Cardiac fibroblast (primary cell): ENCODE results near the gene PYGM.

Experiments used
- DNase-seq, 2 donors: peaks; one replicate each; pipeline versions ENCODE4 v3.0.0 to v3.0.0-alpha.2; 2010; ENCODE audit warnings: low read depth in 2 of 2
- H3K4me3 ChIP-seq, 2 donors: replicated peaks in 1 of 2; 1 replicate in 1 of 2; 2 replicates in 1 of 2; pipeline ENCODE4 v1.5.1; 2011; ENCODE audit warnings: low read depth in 2 of 2, low read length in 2 of 2, mild to moderate bottlenecking in 2 of 2, moderate library complexity in 1 of 2
- CTCF ChIP-seq: IDR thresholded peaks from one replicate; pipeline ENCODE4 v1.5.1; 2011; ENCODE audit warnings: low read depth, mild to moderate bottlenecking, low read length, inconsistent platforms

Gene PYGM

DNA sequence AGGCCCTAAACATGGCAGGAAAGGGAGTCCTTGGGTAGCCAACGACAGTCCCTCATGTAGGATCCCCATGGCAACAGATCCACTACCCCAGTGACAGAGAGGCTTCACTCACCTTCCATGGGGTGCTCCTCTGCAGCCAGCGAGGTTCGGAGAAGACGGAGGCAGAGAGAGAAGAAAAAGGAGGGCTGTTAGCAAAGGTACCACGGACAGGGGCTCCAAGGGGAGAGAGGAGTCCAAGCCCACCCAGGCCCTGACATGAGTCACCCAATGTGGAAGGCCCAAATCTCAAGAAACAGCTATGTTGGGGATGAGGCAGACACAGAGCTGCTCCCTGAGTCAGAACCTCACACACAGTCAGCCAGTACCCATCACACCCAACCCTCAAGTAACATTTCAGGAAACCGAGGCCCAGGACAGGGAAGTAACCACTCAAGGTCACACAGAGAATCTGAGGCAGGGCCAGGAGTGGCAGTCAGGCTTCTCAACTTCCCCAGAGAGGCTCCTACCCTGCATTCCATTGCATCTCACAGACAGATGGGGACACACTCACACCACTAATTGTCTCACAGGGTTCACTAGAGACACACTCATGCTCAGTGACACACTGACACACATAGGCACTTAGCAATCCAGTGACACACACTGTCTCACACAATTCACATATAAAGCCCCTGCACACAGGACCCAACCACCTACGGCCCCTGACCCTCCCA lies 62.0 kb downstream of the PYGM start:
- no peak for TF ChIP-seq CTCF
- no peak for DNase-seq
- H3K4me3 ChIP-seq: no peak overlapping the region
